Measurements from ENCODE around the gene CDH23. TPM values are rescaled to one million over a fixed set of nuclear protein-coding genes. Genes with fewer than 3 reads are reported as not detected.
A peak's percentile ranks its signal among the peaks of the same experiment; 100 is the strongest.

The CDH23 gene
- total and polyA plus RNA-seq, 9 of the 15 experiments (the other 6 are each of a cell fraction or from before 2014, with no cell fraction given) = 0.18 to 1.2 (median 0.47) TPM

GRCh38 chr10:71746344-71747037, 349.8 kb downstream of the CDH23 start (continued):
- TF ChIP-seq ZNF780A (CRISPR knock-in tag; IDR thresholded peaks at IDR 0.05) (no peak), SP1 (CRISPR knock-in tag; IDR thresholded peaks at IDR 0.05) (peak; percentile 68), HMGN3 (IDR thresholded peaks at IDR 0.05; ENCODE audit: borderline replicate concordance, extremely low read depth, insufficient read length, low read depth, low read length) (no peak), KLF16 (IDR thresholded peaks at IDR 0.05) (peak; percentile 75), GTF2A2 (tag; IDR thresholded peaks at IDR 0.05) (no peak), NONO (IDR thresholded peaks at IDR 0.05; ENCODE audit: low read depth in 2 of 2, low read length in 1 of 2) (no peak), ZNF384 (IDR thresholded peaks at IDR 0.05; ENCODE audit: low read depth, low read length) (no peak), RBM25 (IDR thresholded peaks at IDR 0.05; ENCODE audit: low read depth, low read length, severe bottlenecking) (no peak), ZNF280A (IDR thresholded peaks at IDR 0.05; ENCODE audit: low read depth, partially characterized antibody) (no peak), ESRRB (CRISPR knock-in tag; IDR thresholded peaks at IDR 0.05; ENCODE audit: borderline replicate concordance) (no peak), ARHGAP35 (IDR thresholded peaks at IDR 0.05; ENCODE audit: partially characterized antibody) (no peak), NFE2 (IDR thresholded peaks at IDR 0.05; ENCODE audit: low read depth) (no peak), ZNF512 (tag; IDR thresholded peaks at IDR 0.05) (no peak), YBX1 (IDR thresholded peaks at IDR 0.05) (no peak), ZNF699 (CRISPR knock-in tag; IDR thresholded peaks at IDR 0.05; ENCODE audit: insufficient replicate concordance) (no peak), NR0B1 (IDR thresholded peaks at IDR 0.05; ENCODE audit: partially characterized antibody) (no peak), KDM5B (IDR thresholded peaks at IDR 0.05; ENCODE audit: insufficient replicate concordance, low read depth, low read length) (no peak), FOXO4 (CRISPR knock-in tag; IDR thresholded peaks at IDR 0.05) (no peak), TFAP4 (CRISPR knock-in tag; IDR thresholded peaks at IDR 0.05; ENCODE audit: borderline replicate concordance) (peak; percentile 72; the same call in 1 of the 2 replicates), RBM34 (IDR thresholded peaks at IDR 0.05; ENCODE audit: borderline replicate concordance, insufficient read depth, low read length) (no peak), ZNF77 (CRISPR knock-in tag; IDR thresholded peaks at IDR 0.05) (no peak), MBD2 (IDR thresholded peaks at IDR 0.05; ENCODE audit: borderline replicate concordance, low read depth) (peak; percentile 64; the same call in 1 of the 2 replicates)
